H9 (cell line): Measurements from ENCODE around the gene CEMIP. TPM values are rescaled to one million over a fixed set of nuclear protein-coding genes. Genes with fewer than 3 reads are reported as not detected.

Experiments used
- DNase-seq: peaks from one replicate; pipeline ENCODE4 v3.0.0-alpha.2; 2017
- H2AFZ ChIP-seq: one replicate; pipeline ENCODE4 v1.6.1; 2013; ENCODE audit warnings: mild to moderate bottlenecking, low read length, control low read depth, moderate library complexity
- H2AK5ac ChIP-seq: 2 replicates; pipeline ENCODE4 v1.6.1; 2013; ENCODE audit warnings: low read length, control low read depth, mixed read lengths; ENCODE audit not compliant: insufficient read length
- H2BK120ac ChIP-seq: one replicate; pipeline ENCODE4 v1.6.1; 2013; ENCODE audit warnings: low read depth, mild to moderate bottlenecking, low read length, control low read depth, inconsistent platforms; ENCODE audit not compliant: poor library complexity, severe bottlenecking
- H2BK12ac ChIP-seq: 2 replicates; pipeline ENCODE4 v1.6.1; 2013; ENCODE audit warnings: low read length, control low read depth, mixed read lengths, low read depth; ENCODE audit not compliant: insufficient read length
- H2BK15ac ChIP-seq: 2 replicates; pipeline ENCODE4 v1.6.1; 2013; ENCODE audit warnings: low read depth, low read length, control low read depth
- H2BK20ac ChIP-seq: one replicate; pipeline ENCODE4 v1.6.1; 2013; ENCODE audit warnings: low read depth, mild to moderate bottlenecking, low read length, control low read depth, inconsistent platforms; ENCODE audit not compliant: poor library complexity, severe bottlenecking
- H2BK5ac ChIP-seq: 2 replicates; pipeline ENCODE4 v1.6.1; 2013; ENCODE audit warnings: low read length, control low read depth, mixed read lengths; ENCODE audit not compliant: insufficient read length
- H3K14ac ChIP-seq: 2 replicates; pipeline ENCODE4 v1.6.1; 2013; ENCODE audit warnings: low read length, control low read depth; ENCODE audit not compliant: insufficient read depth
- H3K18ac ChIP-seq: 2 replicates; pipeline ENCODE4 v1.6.1; 2013; ENCODE audit warnings: low read depth, mild to moderate bottlenecking, mixed read lengths, low read length, control low read depth; ENCODE audit not compliant: insufficient read length
- H3K23ac ChIP-seq: 2 replicates; pipeline ENCODE4 v1.6.1; 2013; ENCODE audit warnings: low read length, control low read depth, mixed read lengths, low read depth; ENCODE audit not compliant: insufficient read length
- H3K23me2 ChIP-seq: 2 replicates; pipeline ENCODE4 v1.6.1; 2013; ENCODE audit warnings: low read depth, mild to moderate bottlenecking, mixed read lengths, low read length, control low read depth; ENCODE audit not compliant: insufficient read length, poor library complexity, severe bottlenecking
- H3K27ac ChIP-seq: 2 replicates; pipeline ENCODE4 v1.5.1; 2013; ENCODE audit warnings: low read length, control low read depth, mixed read lengths, low read depth; ENCODE audit not compliant: insufficient read length
- H3K27me3 ChIP-seq: 2 replicates; pipeline ENCODE4 v1.6.1; 2013; ENCODE audit warnings: low read length, control low read depth, inconsistent platforms; ENCODE audit not compliant: insufficient read depth
- H3K4ac ChIP-seq: 2 replicates; pipeline ENCODE4 v1.6.1; 2013; ENCODE audit warnings: low read depth, mild to moderate bottlenecking, control low read depth, inconsistent platforms, low read length, moderate library complexity
- H3K4me1 ChIP-seq: 2 replicates; pipeline ENCODE4 v1.6.1; 2013; ENCODE audit warnings: low read length, control low read depth, inconsistent platforms; ENCODE audit not compliant: insufficient read depth
- H3K4me2 ChIP-seq: 2 replicates; pipeline ENCODE4 v1.6.1; 2013; ENCODE audit warnings: low read length, control low read depth, mixed read lengths; ENCODE audit not compliant: insufficient read length, insufficient read depth
- H3K56ac ChIP-seq: 2 replicates; pipeline ENCODE4 v1.6.1; 2013; ENCODE audit warnings: low read depth, mild to moderate bottlenecking, mixed read lengths, low read length, control low read depth; ENCODE audit not compliant: insufficient read length
- H3K79me1 ChIP-seq: 2 replicates; pipeline ENCODE4 v1.6.1; 2013; ENCODE audit warnings: low read depth, mild to moderate bottlenecking, moderate library complexity, low read length, control low read depth, inconsistent platforms; ENCODE audit not compliant: insufficient read depth, poor library complexity, severe bottlenecking
- H3K79me2 ChIP-seq: 2 replicates; pipeline ENCODE4 v1.6.1; 2013; ENCODE audit warnings: low read length, control low read depth, inconsistent platforms; ENCODE audit not compliant: insufficient read depth
- H3K9ac ChIP-seq: 2 replicates; pipeline ENCODE4 v1.6.1; 2013; ENCODE audit warnings: low read length, control low read depth, mixed read lengths; ENCODE audit not compliant: insufficient read length; ENCODE audit errors: extremely low read depth
- H3K9me3 ChIP-seq: one replicate; pipeline ENCODE4 v1.6.1; 2013; ENCODE audit warnings: low read depth, low read length, inconsistent platforms; ENCODE audit not compliant: control insufficient read depth
- H3T11ph ChIP-seq: one replicate; pipeline ENCODE4 v1.6.1; 2013; ENCODE audit warnings: mild to moderate bottlenecking, low read length, control low read depth, inconsistent platforms
- H4K20me1 ChIP-seq: one replicate; pipeline ENCODE4 v1.6.1; 2013; ENCODE audit not compliant: control insufficient read depth, insufficient read length, insufficient read depth
- H4K5ac ChIP-seq: 2 replicates; pipeline ENCODE4 v1.6.1; 2013; ENCODE audit warnings: low read depth, mild to moderate bottlenecking, mixed read lengths, low read length, control low read depth; ENCODE audit not compliant: insufficient read length
- H4K8ac ChIP-seq: replicated peaks from 2 replicates; pipeline ENCODE4 v1.6.1; 2013; ENCODE audit warnings: low read length, control low read depth, mixed read lengths, low read depth; ENCODE audit not compliant: insufficient read length
- H4K91ac ChIP-seq: 2 replicates; pipeline ENCODE4 v1.6.1; 2013; ENCODE audit warnings: low read depth, mild to moderate bottlenecking, moderate library complexity, mixed read lengths, low read length, control low read depth; ENCODE audit not compliant: insufficient read length
- H3K27ac Mint-ChIP-seq, 3 experiments: 2 replicates in 2 of 3; 3 replicates in 1 of 3; pipeline ENCODE4 v1.8.0; 2020 to 2021; ENCODE audit warnings: mixed read lengths in 3 of 3, mild to moderate bottlenecking in 1 of 3, moderate library complexity in 1 of 3
- H3K27me3 Mint-ChIP-seq: 2 replicates; pipeline ENCODE4 v1.8.0; 2021; ENCODE audit warnings: low read depth, mild to moderate bottlenecking, moderate library complexity, mixed read lengths
- H3K36me3 Mint-ChIP-seq, 3 experiments: 2 replicates in 2 of 3; 3 replicates in 1 of 3; pipeline ENCODE4 v1.8.0; 2020 to 2021; ENCODE audit warnings: low read depth in 3 of 3, mixed read lengths in 3 of 3; ENCODE audit not compliant: insufficient read depth in 1 of 3
- H3K4me1 Mint-ChIP-seq, 2 experiments: 2 replicates each; pipeline ENCODE4 v1.8.0; 2020; ENCODE audit warnings: mixed read lengths in 2 of 2
- H3K4me3 Mint-ChIP-seq, 2 experiments: 2 replicates in 1 of 2; 3 replicates in 1 of 2; pipeline ENCODE4 v1.8.0; 2020 to 2021; ENCODE audit warnings: mild to moderate bottlenecking in 2 of 2, mixed read lengths in 2 of 2, moderate library complexity in 1 of 2
- H3K9me3 Mint-ChIP-seq, 2 experiments: 2 replicates in 1 of 2; 3 replicates in 1 of 2; pipeline ENCODE4 v1.8.0; 2020; ENCODE audit warnings: mild to moderate bottlenecking in 2 of 2, mixed read lengths in 2 of 2, moderate library complexity in 1 of 2
- WGBS: extraction: QIAGEN DNeasy Blood & Tissue Kit; methylation state at CpG from one replicate; pipeline ENCODE4 v1.1.7; 2013; ENCODE audit warnings: missing lambda C conversion rate, low lambda C conversion rate, mixed read lengths; ENCODE audit not compliant: insufficient read length; ENCODE audit errors: extremely low coverage; 5-methylcytosine and 5-hydroxymethylcytosine counted together
- total RNA-seq: library from RNA; stranded (reverse); gene quantifications from 2 replicates; pipeline ENCODE4 v1.2.1, GENCODE V29; 2021
- TF ChIP-seq, protein P1 (sequence below): fragments of 200-600 bp; sonication (generic); conservative IDR thresholded peaks from 3 replicates; pipeline ENCODE4 v1.8.0; 2021; ENCODE audit warnings: antibody characterized with exemption, mild to moderate bottlenecking

CEMIP gene
- total RNA-seq, 1 experiment from 2014 or later: 0.09 TPM

DNA sequence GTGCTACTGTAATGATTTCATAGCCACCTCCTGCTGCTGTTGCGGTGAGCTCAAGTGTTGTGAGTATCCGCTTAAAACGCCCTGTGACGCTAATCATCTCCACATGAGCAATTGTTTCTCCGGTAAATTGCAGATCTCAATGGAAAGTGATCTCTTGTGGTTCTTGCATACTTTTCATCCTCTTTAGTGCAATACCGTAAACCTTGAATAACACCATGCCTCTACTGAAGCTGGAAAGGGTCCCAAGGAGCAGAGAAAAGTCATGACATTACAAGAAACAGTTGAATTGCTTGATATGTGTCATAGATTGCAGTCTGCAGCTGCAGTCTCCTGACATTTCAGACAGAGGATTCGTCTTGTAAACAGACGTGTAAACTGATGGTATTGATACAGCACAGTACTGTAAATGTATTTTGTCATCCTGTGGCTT, 6.0 kb upstream of the CEMIP start:
- no peak overlapping the region for H3K27ac ChIP-seq
- no peaks in the 10 kb centered on the region for H3K79me1 ChIP-seq
- H3K56ac ChIP-seq: no peak overlapping the region
- Mint-ChIP-seq H3K9me3 (no peaks in the 10 kb centered on the region), H3K4me3 (no peak overlapping the region), H3K4me1 (peaks cover 0 to 2% of the 10 kb centered on the region in 2 experiments; a peak in 1 of 4 replicates), H3K27me3 (peaks cover 17% of the 10 kb centered on the region), H3K36me3 (no peaks in the 10 kb centered on the region), H3K27ac (no peak overlapping the region)
- WGBS: no CpG with 5 or more reads among the region's 8 CpGs
- no peak overlapping the region for H3K4ac ChIP-seq
- no peak overlapping the region for H3T11ph ChIP-seq
- no peak overlapping the region for H3K14ac ChIP-seq
- no peak overlapping the region for H2BK12ac ChIP-seq
- H3K79me2 ChIP-seq: no peaks in the 10 kb centered on the region
- no peak overlapping the region for H3K9ac ChIP-seq
- no peaks in the 10 kb centered on the region for H3K4me1 ChIP-seq
- no peak overlapping the region for H2AFZ ChIP-seq
- H3K23ac ChIP-seq: no peak overlapping the region
- H2BK5ac ChIP-seq: no peak overlapping the region
- no peak overlapping the region for H4K5ac ChIP-seq
- H3K27me3 ChIP-seq: no peaks in the 10 kb centered on the region; the same call in 1 of the 2 replicates
- no peak overlapping the region for H3K4me2 ChIP-seq
- no peak overlapping the region for H2AK5ac ChIP-seq
- no peaks in the 10 kb centered on the region for H4K20me1 ChIP-seq
- DNase-seq: no peak
- no peak overlapping the region for H2BK20ac ChIP-seq
- TF ChIP-seq, protein P1, sequence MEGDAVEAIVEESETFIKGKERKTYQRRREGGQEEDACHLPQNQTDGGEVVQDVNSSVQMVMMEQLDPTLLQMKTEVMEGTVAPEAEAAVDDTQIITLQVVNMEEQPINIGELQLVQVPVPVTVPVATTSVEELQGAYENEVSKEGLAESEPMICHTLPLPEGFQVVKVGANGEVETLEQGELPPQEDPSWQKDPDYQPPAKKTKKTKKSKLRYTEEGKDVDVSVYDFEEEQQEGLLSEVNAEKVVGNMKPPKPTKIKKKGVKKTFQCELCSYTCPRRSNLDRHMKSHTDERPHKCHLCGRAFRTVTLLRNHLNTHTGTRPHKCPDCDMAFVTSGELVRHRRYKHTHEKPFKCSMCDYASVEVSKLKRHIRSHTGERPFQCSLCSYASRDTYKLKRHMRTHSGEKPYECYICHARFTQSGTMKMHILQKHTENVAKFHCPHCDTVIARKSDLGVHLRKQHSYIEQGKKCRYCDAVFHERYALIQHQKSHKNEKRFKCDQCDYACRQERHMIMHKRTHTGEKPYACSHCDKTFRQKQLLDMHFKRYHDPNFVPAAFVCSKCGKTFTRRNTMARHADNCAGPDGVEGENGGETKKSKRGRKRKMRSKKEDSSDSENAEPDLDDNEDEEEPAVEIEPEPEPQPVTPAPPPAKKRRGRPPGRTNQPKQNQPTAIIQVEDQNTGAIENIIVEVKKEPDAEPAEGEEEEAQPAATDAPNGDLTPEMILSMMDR: no peak
- no peak overlapping the region for H3K18ac ChIP-seq
- no peaks in the 10 kb centered on the region for H3K23me2 ChIP-seq
- no peak overlapping the region for H4K91ac ChIP-seq
- H2BK15ac ChIP-seq: no peak overlapping the region
- H3K9me3 ChIP-seq: no peaks in the 10 kb centered on the region
- no peak overlapping the region for H4K8ac ChIP-seq
- H2BK120ac ChIP-seq: no peak overlapping the region
